GM21717 (cell line): Measurements from ENCODE around the gene HIGD1C.
A peak's percentile ranks its signal among the peaks of the same experiment; 100 is the strongest.
"Not testable (repeated sequence)": the region's sequence is repeated elsewhere in the genome, so short reads cannot be mapped to it uniquely, and the experiment has no call there.

ENCODE experiments used
- ATAC-seq: cut with Tn5 transposase; IDR thresholded peaks from one replicate; pipeline ENCODE4 v1.9.1; 2021; ENCODE audit warnings: mild to moderate bottlenecking, moderate library complexity; ENCODE audit not compliant: unreplicated experiment

HIGD1C gene

GRCh38 chr12:50952510-50952909 is at the start of gene HIGD1C:
HIGD1C (plus strand) TSS chr12:50952544; CDS start chr12:50953999, 1,455 bp downstream.
- ATAC-seq, result no peak

DNA sequence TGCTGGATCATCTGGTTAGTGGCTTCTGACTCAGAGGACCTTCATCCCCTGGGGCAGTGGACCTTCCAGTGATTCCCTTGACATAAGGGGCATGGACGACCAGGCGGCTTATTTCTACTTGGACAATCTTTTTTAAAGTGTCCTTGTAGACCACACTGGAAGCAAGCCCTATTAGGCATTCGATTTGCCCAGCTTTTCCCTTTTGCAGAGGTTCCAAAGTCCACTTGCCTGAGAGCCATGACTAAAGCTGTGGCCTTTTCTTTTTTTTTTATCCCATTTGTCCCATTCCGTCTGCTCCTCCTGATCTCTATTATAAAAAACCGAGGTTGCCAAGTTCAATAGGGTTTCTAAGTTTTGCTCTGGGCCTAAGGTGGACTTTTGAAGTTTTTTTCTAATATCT is 43.9 kb upstream of the HIGD1C start:
- ATAC-seq, result not testable (repeated sequence)

DNA sequence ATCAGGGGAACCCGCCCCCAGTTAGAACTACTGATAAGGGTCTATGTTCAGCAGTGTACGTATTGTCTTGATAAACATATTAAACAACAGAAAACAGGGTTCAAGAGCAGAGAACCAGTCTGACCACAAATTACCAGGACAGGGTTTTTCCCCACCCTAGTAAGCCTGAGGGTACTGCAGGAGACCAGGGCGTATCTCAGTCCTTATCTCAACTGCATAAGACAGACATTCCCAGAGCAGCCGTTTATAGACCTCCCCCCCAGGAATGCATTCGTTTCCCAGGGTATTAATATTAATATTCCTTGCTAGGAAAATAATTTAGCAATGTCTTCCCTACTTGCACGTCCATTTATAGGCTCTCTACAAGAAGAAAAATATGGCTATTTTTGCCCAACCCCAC is 40.0 kb upstream of the HIGD1C start:
- not testable (repeated sequence) for ATAC-seq

DNA sequence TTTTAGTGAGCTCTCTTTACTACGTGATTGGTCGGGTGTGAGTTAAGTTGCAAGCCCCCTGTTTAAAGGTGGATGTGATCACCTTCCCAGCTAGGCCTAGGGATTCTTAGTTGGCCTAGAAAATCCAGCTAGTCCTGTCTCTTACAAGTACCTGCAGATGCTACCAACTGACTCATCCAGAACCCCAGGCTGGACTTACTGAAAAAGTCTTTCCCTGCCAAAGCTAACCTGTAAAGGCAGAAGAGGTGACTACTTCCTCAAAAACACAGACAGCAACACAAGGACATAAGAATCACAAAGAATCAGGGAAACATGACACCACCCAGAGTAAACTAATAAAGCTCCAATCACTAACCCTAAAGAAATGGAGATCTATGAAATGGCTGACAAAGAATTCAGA is 39.1 kb upstream of the HIGD1C start:
- no peak for ATAC-seq

DNA sequence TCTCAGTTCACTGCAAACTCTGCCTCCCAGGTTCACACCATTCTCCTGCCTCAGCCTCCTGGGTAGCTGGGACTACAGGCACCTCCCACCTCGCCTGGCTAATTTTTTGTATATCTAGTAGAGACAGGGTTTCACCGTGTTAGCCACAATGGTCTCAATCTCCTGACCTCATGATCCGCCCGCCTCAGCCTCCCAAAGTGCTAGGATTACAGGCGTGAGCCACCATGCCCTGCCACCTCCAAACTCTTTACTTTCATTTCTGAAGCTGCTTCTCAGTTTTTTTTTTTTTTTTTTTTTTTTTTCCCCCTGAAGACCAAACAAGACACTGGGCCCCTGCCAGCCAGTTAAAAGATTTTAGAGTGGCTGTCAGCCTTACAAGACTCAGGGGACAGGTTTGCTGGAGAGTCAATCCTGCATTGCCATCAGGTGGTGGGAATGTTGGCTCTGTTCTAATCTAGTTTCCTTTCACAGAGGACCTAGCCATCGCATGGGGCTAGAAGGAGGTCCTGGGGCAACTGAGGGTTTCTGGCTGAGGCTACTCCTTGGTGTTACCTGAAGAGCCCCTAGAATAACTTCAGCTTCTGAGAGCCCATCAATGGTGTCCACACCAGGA is 37.4 kb upstream of the HIGD1C start:
- no peak for ATAC-seq

DNA sequence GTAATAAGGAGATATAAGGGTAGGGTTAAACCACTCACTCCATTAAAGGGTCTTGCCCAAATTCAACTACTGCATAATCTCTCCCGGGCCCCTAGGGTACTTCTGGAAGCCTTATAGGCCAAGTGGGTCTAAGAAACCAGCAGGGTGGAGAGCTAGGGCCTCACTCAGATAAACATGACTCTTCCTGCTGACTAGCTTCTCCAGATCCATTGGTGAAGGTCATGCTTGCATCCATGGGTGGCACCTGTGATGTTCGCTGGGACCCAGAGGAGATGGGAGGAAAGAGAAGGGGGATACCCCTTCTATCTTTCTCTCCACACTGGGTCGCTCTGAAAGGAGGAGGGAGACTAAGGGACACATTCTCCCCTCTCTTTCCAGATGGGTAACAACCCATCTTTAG is 36.1 kb upstream of the HIGD1C start:
- no peak for ATAC-seq

DNA sequence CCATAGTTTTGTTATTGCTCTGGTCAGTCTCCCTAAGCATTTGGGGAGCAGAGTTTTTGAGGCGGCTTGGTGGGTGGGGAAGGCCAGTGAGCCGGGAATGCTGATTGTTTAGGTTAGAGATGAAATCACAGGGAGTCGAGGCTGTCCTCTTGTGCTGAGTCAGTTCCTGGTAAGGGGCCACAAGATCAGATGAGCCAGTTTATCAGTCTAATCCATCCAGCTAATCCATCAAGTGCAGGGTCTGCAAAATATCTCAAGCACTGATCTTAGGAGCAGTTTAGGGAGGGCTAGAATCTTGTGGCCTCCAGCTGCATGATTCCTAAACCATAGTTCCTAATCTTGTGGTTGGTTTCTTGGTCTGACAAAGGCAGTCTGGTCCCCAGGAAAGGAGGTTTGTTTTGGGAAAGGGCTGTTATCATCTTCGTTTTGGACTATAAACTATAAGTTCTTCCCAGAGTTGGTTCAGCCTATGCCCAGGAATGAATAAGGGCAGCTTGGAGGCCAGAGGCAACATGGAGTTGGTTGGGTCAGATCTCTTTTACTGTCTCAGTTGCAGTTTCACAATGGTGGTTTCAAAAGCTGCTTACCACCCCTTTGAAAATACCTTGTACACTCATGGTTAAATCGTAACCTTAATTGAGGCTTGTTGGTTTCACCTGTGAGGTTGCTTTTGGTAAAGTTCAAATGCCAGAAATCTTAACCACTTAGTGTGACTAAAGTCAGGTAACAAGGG is 33.6 kb upstream of the HIGD1C start:
- ATAC-seq, result no peak

DNA sequence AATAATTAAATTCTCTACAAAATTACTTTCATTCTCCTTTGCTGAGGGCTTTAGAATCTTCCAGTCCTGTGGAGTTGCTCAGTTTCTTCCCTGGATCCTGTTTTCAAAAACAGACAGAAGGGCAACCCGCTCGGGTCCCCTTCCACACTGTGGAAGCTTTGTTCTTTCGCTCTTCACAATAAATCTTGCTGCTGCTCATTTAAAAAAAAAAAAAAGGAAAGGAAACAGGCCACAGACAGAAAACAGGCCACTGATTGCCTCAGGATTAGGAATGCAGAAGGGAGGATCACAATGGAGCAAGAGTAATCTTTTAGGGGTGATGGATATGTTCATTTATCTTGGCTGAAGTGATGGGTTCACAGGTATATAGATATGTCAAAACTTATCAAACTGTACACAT is 29.5 kb upstream of the HIGD1C start:
- no peak for ATAC-seq

GRCh38 chr12:50923361-50924130 is 28.8 kb upstream of the HIGD1C start:
- ATAC-seq, result no peak

DNA sequence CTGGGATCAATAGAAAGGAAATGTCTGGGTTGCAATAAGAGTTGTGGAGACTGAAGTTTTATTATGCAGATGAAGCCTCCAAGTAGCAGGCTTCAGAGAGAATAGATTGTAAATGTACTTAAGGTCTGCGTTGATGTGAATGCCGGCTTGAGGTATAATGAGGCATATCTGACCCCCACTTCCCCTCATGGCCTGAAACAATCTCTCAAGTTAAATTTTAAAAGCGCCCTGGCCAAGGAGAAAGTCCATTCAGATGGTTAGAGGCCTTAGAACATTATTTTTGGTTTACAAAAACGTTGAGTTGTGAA is 28.3 kb upstream of the HIGD1C start:
- ATAC-seq, result no peak

DNA sequence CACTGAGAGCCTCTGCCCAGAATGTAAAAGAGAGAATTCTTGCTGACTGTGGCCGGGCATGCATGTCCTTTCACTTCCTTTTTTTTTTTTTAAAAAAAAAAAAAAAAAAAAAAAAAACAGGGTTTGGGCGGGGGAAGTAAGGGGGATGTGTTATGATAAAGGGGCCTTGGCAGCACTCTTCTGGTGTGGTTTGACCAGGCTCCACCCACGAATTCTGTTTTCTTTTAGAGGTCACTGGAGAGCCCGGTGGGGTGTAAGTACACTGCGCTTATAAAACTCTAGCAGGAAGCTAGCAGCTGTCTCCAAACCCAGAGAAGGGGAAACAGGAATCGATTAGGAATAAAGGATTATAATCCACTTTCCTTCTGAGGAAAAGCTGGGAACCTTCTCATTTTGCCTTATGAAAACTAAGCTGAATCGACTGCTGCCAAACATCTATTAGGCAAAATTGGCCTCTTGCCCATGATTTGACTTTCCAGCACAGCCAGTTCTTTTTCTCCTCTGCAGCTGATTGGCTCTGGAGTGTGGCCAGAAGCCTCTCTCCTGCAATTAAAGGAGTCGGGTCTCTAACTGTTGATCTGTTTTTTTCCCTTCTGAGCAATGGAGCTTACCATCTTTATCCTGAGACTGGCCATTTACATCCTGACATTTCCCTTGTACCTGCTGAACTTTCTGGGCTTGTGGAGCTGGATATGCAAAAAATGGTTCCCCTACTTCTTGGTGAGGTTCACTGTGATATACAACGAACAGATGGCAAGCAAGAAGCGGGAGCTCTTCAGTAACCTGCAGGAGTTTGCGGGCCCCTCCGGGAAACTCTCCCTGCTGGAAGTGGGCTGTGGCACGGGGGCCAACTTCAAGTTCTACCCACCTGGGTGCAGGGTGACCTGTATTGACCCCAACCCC is 27.7 kb upstream of the HIGD1C start:
- peak; percentile 87 for ATAC-seq

DNA sequence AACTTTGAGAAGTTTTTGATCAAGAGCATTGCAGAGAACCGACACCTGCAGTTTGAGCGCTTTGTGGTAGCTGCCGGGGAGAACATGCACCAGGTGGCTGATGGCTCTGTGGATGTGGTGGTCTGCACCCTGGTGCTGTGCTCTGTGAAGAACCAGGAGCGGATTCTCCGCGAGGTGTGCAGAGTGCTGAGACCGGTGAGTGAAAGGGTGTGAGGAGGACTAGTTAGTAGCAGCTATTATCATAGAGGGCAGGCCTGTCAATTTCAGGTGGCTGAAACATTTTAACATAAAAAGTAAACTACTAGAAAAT is 27.0 kb upstream of the HIGD1C start:
- ATAC-seq, result no peak

GRCh38 chr12:50925920-50926319 is 26.4 kb upstream of the HIGD1C start:
- ATAC-seq, result no peak

- ATAC-seq, result no peak
Measured at GRCh38 chr12:50926415-50926814, 25.9 kb upstream of the HIGD1C start.

DNA sequence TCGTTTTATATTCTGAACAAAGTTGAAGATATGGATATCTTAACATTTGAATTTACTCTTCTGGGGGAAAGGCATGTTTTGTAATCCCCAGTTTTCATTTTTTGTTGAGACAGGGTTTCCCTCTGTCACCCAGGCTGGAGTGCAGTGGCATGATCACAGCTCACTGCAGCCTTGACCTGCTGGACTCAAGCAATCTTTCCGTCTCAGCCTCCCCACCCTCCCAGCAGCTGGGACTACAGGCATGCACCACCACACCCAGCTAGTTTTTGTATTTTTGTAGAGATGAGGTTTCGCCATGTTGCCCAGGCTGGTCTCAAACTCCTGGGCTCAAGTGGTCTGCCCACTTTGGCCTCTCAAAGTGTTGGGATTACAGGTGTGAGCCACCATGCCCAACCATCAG is 25.4 kb upstream of the HIGD1C start:
- ATAC-seq, result not testable (repeated sequence)

- no peak for ATAC-seq
Measured at GRCh38 chr12:50927356-50927755, 25.0 kb upstream of the HIGD1C start.

DNA sequence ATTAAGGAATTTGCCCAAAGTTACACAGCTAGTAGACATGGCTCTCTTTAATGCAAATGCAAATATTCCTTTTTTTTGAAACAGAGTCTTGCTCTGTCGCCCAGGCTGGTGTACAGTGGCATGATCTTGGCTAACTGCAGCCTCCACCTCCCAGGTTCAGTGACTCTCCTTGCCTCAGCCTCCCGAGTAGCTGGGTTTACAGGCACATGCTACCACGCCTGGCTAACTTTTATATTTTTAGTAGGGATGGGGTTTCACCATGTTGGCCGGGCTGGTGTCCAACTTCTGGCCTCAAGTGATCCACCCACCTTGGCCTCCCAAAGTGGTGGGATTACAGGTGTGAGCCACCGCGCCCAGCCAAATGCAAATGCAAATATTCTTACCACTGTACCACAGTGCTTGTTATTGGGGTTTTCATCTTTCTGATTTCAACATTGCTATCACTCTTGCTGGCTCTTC is 24.5 kb upstream of the HIGD1C start:
- ATAC-seq, result no peak

- ATAC-seq, result no peak
Measured at GRCh38 chr12:50928392-50928791, 24.0 kb upstream of the HIGD1C start.

DNA sequence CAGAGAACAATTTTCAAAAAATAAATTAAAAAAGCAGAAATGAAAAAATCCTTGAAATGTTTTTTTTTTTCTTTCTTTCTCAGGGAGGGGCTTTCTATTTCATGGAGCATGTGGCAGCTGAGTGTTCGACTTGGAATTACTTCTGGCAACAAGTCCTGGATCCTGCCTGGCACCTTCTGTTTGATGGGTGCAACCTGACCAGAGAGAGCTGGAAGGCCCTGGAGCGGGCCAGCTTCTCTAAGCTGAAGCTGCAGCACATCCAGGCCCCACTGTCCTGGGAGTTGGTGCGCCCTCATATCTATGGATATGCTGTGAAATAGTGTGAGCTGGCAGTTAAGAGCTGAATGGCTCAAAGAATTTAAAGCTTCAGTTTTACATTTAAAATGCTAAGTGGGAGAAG is 22.5 kb upstream of the HIGD1C start:
- ATAC-seq, result no peak

DNA sequence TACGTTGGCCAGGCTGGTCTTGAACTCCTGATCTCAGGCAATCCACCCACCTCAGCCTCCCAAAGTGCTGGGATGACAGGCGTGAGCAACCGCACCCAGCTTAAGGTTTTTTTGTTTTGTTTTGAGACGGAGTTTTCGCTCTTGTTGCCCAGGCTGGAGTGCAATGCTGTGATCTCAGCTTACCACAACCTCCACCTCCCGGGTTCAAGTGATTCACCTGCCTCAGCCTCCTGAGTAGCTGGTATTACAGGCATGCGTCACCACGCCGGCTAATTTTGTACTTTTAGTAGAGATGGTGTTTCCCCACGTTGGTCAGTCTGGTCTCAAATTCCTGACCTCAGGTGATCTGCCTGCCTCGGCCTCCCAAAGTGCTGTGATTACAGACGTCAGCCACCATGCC is 21.9 kb upstream of the HIGD1C start:
- not testable (repeated sequence) for ATAC-seq

- no peak for ATAC-seq
Measured at GRCh38 chr12:50932787-50933280, 19.5 kb upstream of the HIGD1C start.
